Bronchial epithelial cell (primary cell): Measurements from ENCODE around the gene UNC5CL. TPM values are rescaled to one million over a fixed set of nuclear protein-coding genes. Genes with fewer than 3 reads are reported as not detected.
A peak's percentile ranks its signal among the peaks of the same experiment; 100 is the strongest.

Experiments used
- DNase-seq: peaks from one replicate; pipeline ENCODE4 v3.0.0-alpha.2; 2010; ENCODE audit warnings: low read depth
- FAIRE-seq: peaks from 2 replicates; lab custom pipeline; 2011; peaks lifted over from hg19 to GRCh38; lab: Jason Lieb, UNC
- H3K27me3 ChIP-seq: 2 replicates; pipeline ENCODE4 v1.5.1; 2011; ENCODE audit warnings: low read length; ENCODE audit not compliant: control insufficient read depth, insufficient read depth
- H3K36me3 ChIP-seq: 2 replicates; pipeline ENCODE4 v1.5.1; 2011; ENCODE audit warnings: low read length; ENCODE audit not compliant: control insufficient read depth, insufficient read depth
- H3K4me3 ChIP-seq: 2 replicates; pipeline ENCODE4 v1.5.1; 2011; ENCODE audit warnings: mild to moderate bottlenecking, low read depth, low read length, control low read depth
- total RNA-seq: library from RNA; depleted of rRNA; stranded (reverse); fragments of >200 nt; gene quantifications from 2 replicates; pipeline ENCODE4 v1.2.1, GENCODE V29; 2014
- TF ChIP-seq, protein P1 (sequence below): IDR thresholded peaks from 2 replicates; pipeline ENCODE4 v1.5.1; 2011; ENCODE audit warnings: mild to moderate bottlenecking, moderate library complexity, low read length, control low read depth, inconsistent platforms; ENCODE audit not compliant: insufficient read depth, severe bottlenecking

UNC5CL gene, protein sequence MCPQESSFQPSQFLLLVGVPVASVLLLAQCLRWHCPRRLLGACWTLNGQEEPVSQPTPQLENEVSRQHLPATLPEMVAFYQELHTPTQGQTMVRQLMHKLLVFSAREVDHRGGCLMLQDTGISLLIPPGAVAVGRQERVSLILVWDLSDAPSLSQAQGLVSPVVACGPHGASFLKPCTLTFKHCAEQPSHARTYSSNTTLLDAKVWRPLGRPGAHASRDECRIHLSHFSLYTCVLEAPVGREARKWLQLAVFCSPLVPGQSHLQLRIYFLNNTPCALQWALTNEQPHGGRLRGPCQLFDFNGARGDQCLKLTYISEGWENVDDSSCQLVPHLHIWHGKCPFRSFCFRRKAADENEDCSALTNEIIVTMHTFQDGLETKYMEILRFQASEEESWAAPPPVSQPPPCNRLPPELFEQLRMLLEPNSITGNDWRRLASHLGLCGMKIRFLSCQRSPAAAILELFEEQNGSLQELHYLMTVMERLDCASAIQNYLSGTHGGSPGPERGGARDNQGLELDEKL
- total RNA-seq, result 0.26 TPM in 2 replicates

DNA sequence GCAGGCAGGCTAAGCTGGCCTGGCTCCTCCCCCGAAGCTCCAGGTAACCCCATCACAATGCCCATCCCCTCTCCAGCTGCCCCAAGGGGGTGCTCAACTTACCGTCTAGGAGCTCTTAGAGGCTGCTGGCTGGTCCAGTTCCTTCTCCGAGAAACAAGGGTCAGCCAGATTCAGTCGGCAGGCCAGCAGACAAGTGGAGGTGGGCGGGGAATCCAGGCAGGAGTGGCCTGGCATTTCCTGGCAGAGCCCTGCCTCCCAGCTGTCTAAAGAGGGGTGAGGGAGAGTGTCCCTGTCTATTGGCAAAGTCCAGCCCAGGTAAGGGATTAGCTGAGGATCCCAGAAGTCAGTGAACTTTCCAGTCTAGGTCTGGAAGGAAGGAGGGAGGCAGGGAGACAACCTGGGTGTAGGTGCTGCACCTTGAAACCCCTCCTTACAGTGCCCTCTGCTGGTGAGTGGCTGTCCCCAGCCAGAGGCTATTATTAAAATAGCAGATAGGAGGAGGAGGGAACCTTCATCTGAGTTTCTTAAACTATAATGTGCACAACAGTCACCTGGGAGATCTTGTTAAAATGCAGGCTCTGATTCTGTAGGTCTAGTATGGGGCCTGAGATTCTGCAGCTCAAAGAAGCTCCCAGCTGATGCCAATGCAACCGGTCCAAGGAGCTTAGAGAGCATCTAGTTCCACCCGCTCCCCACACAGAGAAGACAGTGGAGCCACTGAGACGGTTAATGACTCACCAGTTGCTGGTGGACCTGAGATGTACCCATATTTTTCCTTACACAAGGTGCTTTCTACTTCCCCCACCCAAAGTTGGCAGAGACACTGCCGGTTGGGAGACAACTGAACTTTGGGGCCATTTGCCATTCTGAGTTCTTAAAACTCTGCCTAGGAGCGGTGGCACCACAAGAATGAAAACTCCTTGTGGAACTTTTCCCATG lies at the start of gene UNC5CL:
Gene UNC5CL (minus strand): TSS at position 162 of the 939 bp plus-strand sequence. CDS start 4,147 bp downstream, outside the sequence.
- FAIRE-seq, result peak; percentile 43
- TF ChIP-seq, protein P1, sequence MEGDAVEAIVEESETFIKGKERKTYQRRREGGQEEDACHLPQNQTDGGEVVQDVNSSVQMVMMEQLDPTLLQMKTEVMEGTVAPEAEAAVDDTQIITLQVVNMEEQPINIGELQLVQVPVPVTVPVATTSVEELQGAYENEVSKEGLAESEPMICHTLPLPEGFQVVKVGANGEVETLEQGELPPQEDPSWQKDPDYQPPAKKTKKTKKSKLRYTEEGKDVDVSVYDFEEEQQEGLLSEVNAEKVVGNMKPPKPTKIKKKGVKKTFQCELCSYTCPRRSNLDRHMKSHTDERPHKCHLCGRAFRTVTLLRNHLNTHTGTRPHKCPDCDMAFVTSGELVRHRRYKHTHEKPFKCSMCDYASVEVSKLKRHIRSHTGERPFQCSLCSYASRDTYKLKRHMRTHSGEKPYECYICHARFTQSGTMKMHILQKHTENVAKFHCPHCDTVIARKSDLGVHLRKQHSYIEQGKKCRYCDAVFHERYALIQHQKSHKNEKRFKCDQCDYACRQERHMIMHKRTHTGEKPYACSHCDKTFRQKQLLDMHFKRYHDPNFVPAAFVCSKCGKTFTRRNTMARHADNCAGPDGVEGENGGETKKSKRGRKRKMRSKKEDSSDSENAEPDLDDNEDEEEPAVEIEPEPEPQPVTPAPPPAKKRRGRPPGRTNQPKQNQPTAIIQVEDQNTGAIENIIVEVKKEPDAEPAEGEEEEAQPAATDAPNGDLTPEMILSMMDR, result peak; percentile 84
- Histone ChIP-seq H3K36me3 (no peaks in the 10 kb centered on the region), H3K4me3 (no peak within 1 kb of the TSS), H3K27me3 (no peaks in the 10 kb centered on the region)
- DNase-seq, result peak; percentile 63

DNA sequence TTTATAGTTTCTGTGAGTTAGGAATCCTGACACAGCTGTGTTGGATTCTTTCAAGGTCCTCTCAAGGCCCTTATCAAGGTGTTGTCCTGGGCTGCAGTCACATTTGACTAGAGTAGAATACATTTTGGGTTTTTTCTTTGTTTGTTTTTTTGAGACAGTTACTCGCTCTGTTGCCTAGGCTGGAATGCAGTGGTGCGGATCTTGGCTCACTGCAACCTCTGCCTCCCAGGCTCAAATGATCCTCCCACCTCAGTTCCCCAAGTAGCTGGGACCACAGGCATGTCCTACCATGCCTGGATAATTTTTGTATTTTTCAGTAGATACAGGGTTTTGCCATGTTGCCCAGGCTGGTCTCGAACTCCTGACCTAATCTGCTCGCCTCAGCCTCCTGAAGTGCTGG lies 49.4 kb upstream of the UNC5CL start:
- peaks cover 19% of the 10 kb centered on the region for H3K36me3 ChIP-seq
- no peak for DNase-seq
- TF ChIP-seq, protein P1, result no peak
- no peak overlapping the region for H3K4me3 ChIP-seq
- H3K27me3 ChIP-seq, result no peaks in the 10 kb centered on the region
- FAIRE-seq, result no peak

DNA sequence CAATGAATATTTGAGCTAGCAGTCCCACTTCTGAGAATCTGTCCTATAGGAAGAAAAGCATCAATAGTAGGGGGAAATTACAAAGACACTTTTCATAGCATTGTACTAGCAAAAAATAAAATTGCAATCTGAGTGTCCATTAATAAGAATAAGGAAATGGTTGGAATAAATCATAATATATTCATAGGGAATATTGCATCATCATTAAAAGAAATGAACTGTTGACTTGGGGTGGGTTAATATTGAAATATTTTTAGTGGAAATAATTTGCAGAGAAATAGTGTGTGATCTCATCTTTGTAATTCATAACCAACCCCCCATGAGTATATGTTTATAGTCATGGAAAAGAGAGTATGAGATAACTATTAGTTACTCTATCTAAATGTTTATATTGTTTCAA lies 46.2 kb upstream of the UNC5CL start:
- Histone ChIP-seq H3K36me3 (peaks cover 11% of the 10 kb centered on the region), H3K4me3 (no peak overlapping the region), H3K27me3 (no peaks in the 10 kb centered on the region)
- DNase-seq, result no peak
- FAIRE-seq, result no peak
- TF ChIP-seq, protein P1, result no peak

- TF ChIP-seq, protein P1, result no peak
- DNase-seq (no peak), FAIRE-seq (no peak)
- H3K4me3 ChIP-seq, result no peak overlapping the region
- H3K36me3 ChIP-seq, result peaks cover 15% of the 10 kb centered on the region
- no peaks in the 10 kb centered on the region for H3K27me3 ChIP-seq
These were observed 44.1 kb upstream of the UNC5CL start for GRCh38 chr6:41083072-41083471.

DNA sequence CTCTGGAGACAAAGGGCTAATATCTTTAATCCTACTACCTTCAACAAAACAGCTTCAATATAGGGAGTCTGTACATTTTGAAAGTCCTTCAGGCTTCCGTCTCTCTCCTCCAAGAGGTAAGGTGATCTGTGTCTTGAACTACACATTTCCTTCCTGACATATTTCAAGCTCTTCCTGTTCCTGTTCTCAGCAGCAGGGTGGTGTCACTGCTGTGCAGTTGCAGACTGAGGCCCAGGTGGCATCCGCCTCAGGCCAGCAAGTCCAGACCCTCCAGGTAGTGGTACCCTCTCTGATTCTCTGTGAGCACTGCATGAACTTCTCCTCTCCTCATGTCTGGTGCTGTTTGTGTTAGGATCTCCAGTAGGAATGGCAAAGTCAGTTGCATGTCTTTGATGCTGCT lies 41.6 kb upstream of the UNC5CL start:
- no peak overlapping the region for H3K4me3 ChIP-seq
- no peak for DNase-seq
- H3K36me3 ChIP-seq, result peaks cover 13% of the 10 kb centered on the region
- TF ChIP-seq, protein P1, result no peak
- no peak for FAIRE-seq
- no peaks in the 10 kb centered on the region for H3K27me3 ChIP-seq
